ENCODE measurements around the gene MS4A10.

DNA sequence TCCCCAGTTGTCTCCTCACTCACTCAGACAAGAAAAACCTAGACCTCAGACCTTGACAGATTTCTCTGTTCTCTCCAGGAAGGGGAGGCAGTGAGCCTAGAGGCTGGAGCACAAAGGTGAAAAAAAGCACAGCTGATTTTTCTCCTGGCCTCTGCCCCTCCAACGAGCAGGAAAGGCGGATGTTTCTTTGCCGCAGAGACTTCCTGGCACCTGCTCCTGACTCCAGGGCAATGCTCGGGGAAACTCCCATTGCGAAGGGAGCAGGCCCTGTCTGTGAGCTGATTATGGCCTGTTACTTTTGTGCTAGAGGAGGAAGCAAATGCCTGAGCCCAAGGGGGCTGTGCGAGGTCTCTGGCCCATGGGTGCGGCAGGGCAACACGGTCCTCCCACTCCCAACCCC lies 25.4 kb downstream of the MS4A10 start:
- TF ChIP-seq, protein P1, sequence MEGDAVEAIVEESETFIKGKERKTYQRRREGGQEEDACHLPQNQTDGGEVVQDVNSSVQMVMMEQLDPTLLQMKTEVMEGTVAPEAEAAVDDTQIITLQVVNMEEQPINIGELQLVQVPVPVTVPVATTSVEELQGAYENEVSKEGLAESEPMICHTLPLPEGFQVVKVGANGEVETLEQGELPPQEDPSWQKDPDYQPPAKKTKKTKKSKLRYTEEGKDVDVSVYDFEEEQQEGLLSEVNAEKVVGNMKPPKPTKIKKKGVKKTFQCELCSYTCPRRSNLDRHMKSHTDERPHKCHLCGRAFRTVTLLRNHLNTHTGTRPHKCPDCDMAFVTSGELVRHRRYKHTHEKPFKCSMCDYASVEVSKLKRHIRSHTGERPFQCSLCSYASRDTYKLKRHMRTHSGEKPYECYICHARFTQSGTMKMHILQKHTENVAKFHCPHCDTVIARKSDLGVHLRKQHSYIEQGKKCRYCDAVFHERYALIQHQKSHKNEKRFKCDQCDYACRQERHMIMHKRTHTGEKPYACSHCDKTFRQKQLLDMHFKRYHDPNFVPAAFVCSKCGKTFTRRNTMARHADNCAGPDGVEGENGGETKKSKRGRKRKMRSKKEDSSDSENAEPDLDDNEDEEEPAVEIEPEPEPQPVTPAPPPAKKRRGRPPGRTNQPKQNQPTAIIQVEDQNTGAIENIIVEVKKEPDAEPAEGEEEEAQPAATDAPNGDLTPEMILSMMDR (conservative IDR thresholded peaks at IDR 0.05; ENCODE audit: low read depth in 2 of 2): no peak
- TF ChIP-seq EZH2phosphoT487 (IDR thresholded peaks at IDR 0.05; ENCODE audit: unreplicated experiment) (no peak), CREB1 (CRISPR knock-in tag; IDR thresholded peaks at IDR 0.05; ENCODE audit: low read depth) (no peak), ZNF114 (CRISPR knock-in tag; IDR thresholded peaks at IDR 0.05) (no peak)
- TF ChIP-seq, protein P2, sequence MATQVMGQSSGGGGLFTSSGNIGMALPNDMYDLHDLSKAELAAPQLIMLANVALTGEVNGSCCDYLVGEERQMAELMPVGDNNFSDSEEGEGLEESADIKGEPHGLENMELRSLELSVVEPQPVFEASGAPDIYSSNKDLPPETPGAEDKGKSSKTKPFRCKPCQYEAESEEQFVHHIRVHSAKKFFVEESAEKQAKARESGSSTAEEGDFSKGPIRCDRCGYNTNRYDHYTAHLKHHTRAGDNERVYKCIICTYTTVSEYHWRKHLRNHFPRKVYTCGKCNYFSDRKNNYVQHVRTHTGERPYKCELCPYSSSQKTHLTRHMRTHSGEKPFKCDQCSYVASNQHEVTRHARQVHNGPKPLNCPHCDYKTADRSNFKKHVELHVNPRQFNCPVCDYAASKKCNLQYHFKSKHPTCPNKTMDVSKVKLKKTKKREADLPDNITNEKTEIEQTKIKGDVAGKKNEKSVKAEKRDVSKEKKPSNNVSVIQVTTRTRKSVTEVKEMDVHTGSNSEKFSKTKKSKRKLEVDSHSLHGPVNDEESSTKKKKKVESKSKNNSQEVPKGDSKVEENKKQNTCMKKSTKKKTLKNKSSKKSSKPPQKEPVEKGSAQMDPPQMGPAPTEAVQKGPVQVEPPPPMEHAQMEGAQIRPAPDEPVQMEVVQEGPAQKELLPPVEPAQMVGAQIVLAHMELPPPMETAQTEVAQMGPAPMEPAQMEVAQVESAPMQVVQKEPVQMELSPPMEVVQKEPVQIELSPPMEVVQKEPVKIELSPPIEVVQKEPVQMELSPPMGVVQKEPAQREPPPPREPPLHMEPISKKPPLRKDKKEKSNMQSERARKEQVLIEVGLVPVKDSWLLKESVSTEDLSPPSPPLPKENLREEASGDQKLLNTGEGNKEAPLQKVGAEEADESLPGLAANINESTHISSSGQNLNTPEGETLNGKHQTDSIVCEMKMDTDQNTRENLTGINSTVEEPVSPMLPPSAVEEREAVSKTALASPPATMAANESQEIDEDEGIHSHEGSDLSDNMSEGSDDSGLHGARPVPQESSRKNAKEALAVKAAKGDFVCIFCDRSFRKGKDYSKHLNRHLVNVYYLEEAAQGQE (IDR thresholded peaks at IDR 0.05; ENCODE audit: unreplicated experiment): no peak
- TF ChIP-seq, protein P3, sequence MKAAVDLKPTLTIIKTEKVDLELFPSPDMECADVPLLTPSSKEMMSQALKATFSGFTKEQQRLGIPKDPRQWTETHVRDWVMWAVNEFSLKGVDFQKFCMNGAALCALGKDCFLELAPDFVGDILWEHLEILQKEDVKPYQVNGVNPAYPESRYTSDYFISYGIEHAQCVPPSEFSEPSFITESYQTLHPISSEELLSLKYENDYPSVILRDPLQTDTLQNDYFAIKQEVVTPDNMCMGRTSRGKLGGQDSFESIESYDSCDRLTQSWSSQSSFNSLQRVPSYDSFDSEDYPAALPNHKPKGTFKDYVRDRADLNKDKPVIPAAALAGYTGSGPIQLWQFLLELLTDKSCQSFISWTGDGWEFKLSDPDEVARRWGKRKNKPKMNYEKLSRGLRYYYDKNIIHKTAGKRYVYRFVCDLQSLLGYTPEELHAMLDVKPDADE (IDR thresholded peaks at IDR 0.05): no peak

Data from GM23338 (cell line).